GM15510 (cell line): ENCODE data around the gene XIRP1.

Experiments
- POLR2A ChIP-seq: IDR thresholded peaks from 3 replicates; pipeline ENCODE4 v1.6.1; 2011; ENCODE audit warnings: borderline replicate concordance; ENCODE audit not compliant: insufficient read length; ENCODE audit errors: extremely low read depth

Gene XIRP1

DNA sequence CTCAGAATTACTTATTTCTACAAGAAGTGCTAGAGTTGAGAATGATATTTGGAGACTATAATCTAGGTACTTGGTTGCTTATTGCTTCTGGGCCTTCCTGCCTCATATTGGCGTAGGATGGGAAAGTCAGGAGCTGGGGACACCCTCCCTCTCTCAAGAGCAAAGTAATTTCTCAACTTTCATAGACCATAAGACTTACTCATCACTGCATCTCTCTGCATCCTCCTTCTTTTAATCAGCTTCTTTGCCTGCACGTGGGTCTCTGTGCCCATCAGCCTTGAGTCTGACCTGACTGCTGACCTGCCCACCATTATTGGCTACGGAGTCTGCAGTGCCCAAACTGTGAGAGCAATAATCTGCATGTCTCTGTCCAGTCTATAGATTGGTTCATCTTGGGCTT is 27.3 kb upstream of the XIRP1 start:
- no peak for TF ChIP-seq POLR2A

DNA sequence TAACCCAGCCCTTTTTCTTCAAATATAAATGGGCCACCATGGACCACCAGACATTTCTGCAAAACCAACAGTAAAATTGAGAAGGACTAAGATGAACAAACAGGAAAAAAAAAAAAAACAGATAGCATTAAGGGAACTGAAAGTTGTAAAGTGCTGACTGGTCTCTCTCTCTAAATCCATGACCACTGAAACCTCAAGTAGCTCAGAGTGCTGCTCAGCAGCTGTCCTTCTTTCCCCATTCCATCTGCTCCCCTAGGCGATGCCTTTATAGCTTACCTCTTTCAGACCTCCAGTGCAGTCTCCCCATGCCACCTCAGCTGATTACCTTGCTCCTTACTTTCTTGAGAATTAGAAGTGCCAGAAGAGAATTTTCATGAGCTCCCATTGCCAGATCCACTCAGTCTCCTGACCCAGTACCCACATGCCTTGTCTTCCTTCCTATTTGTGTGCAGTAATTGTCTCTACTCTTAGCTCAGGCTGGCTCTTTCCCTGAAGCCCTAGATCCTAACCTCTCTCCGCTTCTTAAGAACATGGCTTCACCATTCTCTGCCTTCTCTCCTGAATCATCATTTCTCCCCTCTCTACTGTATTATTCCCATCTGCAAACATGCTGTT is 23.9 kb upstream of the XIRP1 start:
- TF ChIP-seq POLR2A: no peak

DNA sequence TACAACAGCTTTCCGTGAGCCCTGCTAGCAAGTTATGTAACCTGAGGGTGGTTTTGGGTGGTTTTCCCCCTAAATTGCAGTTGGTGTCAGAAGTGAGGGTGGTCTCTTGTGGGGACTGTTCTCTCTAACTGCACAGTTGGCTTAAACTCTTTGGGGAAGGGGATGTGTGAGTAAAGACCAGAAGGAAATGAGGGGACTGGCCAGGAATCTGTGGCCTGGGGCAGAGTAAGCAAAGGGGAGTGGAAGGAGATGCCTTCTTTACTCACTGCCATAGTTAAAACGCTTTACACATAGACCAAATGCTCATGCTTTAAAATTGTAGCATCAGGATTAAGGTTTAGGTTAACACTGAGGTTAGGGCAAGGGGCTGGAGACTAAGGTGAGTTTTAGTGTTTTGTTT is 21.2 kb upstream of the XIRP1 start:
- TF ChIP-seq POLR2A: no peak

DNA sequence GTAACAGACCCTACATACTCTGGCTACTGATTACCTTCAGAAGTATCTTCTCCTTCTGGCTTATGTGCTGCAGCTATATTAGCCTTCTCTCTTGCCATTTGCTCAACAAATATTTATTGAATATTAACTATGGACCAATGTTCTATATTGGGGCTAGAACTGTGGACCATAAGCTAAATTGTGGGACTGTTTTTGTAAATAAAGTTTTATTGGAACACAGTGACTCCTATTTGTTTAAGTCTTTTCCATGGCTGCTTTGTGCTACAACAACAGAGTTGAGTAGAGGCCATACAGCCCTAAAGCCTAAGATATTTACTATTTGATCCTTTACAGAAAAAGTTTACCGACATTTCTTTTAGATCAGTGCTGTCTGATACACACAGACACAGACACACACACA is 20.3 kb upstream of the XIRP1 start:
- TF ChIP-seq POLR2A: no peak

DNA sequence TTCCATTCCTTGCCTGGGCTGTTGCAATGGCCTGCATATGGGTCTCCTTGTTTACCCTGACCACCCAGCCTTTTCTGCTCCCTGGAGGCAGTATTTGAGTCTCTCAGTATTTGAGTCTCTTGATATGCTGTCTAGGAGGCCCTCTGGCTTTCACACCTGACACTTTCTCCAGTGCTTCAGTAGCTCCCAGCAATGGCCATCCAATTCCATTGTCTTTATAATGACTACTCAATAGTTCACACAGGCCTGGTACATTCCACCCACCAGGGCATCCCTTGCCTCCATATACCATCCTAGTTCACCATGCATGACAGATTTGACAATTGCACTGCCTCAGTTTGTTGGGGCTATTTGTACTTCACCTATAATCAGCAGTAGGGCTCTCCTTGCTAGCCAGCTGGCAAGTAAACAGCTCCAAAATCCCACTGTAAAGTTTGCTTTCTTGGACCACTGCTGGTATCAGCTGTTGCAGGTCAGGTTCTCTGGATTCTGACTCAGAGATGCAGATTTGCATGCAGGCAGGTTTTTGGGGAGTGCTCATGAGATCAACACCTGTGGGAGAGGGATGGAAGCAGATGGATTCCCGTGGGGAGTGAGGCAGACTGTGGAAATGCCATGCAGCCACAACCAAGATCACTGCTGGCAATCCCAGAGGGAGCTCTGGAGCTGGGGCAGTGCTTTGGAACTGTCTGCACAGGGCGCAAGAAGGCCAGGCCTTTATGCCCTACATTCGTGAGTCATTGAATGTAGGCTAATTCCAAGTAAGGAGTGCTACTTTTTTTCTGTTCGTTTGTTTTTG is 19.1 kb upstream of the XIRP1 start:
- no peak for TF ChIP-seq POLR2A

DNA sequence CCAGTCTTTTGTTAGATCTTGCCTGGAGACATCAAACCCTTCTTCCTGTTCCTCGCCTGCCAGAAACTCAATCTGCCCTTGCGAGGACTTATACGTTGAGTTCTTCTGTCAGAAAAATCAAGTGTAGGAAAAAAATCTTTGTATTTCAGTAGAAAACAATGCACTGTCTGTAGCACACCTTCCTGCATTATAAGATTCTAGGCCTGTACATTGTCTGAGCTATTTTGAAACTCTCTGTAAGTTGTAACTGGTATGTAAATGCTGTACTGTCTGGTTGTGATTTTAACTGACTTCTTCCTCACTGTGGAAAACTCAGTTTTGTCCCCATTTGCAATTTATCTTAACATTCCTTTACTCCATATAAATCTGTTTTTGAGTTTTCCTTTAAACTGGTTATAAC is 17.7 kb upstream of the XIRP1 start:
- TF ChIP-seq POLR2A: no peak

DNA sequence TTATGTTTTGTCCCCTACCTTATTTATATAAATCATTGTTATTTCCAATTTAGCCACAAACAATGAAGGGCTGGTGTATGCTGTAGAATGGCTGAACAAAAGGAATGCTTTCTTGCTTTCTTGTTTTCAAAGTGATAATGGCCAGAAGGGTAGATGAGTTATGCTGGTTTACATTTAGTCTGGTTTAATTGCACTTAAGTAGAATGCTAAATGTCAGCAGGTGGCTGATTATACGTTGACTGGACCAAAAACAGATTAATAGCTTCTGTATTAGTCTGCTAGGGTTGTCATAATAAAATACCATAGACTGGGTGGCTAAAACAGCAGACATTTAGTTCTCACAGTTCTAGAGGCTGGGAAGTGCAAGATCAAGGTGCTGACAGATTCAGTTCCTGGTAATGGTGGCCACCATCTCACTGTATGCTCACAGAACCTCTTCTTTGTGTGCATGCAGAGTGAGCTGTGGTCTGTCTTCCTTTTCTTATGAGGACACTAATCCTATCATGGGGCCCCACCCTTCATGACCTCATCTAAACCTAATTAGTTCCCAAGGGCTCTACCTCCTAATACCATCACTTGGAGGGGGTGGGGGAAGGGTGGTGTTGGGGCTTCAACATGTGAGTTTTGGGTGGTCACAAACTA is 17.1 kb upstream of the XIRP1 start:
- no peak for TF ChIP-seq POLR2A

DNA sequence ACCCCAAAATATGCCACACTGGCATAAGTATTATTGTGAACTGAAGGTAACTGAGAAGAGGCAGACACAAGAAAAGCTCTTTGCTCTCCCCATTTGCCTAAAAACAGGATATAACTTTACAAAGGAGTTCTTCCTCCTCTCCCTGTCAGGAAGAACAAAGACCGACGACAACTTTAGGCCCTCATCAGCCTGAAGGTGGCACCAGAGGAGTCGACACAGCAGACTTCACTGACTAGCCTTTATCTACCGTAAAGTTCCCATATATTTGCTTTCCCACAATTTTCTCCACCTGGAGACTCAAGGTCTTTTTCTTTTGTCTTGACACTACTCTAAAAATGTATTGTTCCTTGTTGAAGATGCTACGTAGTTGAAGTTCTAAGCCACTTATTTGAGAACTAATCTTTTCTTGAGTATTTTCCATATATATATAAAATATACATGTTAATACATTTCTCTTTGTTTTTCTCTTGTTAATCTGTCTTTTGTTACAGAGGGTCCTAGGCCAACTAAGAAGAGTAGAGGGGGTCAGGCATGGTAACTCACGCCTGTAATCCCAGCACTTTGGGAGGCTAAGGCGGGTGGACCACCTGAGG is 16.2 kb upstream of the XIRP1 start:
- no peak for TF ChIP-seq POLR2A

DNA sequence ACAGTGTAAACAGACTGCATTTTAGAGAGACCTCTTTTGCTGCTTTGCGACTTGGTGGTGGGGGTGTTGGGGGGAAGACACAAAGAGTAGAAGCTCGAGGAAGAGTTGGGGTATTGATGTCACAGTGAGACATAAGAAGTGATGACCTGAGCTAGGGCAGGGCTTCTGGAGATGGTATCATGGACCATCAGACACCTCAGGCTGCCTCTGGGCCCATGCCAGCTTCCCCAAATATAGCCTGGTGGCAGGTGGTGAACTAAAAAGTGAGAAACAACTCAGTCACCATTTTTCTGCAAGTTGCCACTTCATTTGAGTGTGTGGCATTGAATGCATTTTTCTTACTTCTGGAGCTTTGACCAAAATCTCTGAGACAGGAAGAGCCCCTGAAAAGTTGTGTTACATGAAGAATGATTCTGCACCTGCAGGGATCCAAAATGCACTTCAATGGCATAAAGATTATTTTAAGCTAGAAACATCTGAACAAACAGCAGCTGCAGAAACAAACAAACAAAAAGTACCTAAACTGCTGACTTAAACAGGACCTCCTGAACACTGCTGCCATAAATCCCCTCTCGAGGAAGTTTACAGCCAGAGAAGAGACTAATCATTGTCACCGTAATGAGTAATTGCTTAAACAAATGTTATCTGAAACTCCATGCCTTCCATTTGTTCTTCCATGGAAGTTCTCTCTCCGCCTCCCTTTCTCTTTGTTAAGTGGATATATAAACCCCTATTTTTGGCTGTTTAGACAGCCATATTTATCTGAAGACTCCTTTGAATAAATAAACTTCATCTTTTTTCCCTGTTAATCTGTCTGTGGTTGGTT is 15.2 kb upstream of the XIRP1 start:
- TF ChIP-seq POLR2A: no peak

DNA sequence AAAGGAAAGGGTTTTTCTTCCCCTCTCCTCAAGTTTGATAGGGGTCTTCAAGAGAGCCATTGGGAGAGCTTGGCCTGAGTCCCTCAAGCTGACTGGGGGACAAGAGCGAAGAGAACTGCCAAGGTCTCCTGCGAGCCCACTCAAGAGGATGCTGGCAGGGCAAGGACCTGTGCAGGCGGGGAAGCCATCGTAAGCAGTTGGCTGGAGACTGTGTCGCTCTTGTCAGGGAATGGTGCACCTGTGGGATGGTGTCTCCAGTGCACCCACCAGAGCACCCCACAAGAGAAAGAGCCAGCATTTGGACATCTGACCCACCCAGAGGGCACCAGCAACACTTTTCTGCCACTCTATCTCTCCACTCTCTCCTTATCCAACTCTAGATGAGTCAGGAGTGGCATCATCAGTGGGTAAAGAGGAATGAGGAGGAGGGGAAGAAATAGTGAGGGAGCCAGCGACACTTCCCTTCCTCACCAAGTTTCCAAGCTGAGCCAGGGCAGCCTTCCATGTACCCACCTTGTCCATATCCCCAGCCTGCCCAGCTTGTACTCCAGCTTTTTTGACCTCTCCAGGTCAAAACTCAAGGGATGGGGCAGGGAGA is 13.6 kb upstream of the XIRP1 start:
- no peak for TF ChIP-seq POLR2A

DNA sequence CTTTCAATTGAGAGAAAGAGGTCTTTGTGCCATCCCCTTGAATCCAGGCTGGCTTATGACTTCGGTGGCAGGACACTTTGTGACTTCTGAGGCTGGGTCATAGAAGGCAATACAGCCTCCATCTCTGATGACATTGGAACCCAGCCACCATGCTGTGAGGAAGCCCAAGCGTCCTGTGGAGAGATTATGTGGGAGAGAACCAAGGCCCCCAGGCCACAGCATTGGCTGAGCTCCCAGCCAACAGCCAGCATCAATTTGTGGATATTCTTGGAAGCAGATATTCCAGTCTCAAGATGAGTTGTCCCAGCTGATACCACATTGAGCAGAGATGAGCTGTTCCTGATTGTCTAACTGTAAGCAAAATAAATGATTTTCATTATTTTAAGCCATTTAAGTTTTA is 12.7 kb upstream of the XIRP1 start:
- TF ChIP-seq POLR2A: no peak

DNA sequence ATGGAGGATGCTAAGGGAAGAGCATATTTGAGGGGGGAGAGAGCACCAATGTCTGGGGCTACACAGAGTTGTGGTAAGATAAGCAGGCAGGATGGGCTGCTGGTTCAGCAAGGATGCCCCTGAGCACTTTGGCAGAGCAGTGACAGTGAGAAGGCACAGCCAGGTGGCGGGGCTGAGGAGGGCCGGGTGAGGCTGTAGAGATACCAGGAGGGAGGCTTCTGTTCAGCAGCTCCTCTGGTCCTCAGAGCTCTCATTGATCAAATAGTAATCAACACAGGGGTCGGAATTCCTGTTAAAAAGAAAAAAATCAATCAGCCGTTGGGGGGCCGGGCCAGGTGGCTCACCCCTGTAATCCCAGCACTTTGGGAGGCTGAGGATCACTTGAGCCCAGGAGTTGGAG is 11.5 kb upstream of the XIRP1 start:
- no peak for TF ChIP-seq POLR2A

DNA sequence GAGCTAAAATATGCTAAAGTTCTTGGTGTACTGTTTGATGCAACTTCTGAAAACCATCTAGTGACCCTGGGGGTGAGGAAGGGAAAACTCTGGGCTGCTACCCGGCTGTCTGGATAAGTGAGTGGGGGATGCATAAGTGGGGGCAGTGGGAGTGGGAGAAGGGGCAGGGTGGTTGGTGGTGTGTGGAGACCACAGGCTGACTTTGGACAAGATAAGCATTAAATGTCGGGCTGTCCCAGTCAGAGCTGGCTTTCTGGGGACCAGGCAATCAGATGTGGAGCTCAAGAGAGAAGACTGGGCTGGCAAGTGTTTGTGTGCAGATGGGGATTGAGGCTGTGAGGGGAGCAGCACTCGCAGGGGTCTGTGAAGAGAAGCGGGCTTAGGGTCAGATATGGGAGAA is 11.0 kb upstream of the XIRP1 start:
- TF ChIP-seq POLR2A: no peak

DNA sequence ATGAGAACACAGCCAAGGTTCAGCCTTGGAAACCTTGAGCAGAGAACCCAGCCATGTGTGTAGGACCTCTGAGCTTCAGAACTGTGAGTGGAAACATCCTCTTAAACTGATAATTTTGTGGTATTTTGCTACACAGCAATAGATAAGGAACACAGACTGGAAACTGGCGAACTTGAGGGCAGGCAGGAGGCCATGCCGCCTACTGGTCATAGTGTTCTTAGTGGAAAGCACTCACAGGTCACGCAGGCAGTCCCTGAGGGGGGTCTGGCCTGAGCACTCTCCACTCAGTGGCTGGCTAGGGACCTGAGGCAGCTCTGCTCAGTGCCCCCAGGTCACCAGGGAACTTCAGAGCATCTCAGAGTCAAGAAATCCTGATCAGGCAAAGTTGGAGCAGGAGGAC is 9.7 kb upstream of the XIRP1 start:
- TF ChIP-seq POLR2A: no peak

DNA sequence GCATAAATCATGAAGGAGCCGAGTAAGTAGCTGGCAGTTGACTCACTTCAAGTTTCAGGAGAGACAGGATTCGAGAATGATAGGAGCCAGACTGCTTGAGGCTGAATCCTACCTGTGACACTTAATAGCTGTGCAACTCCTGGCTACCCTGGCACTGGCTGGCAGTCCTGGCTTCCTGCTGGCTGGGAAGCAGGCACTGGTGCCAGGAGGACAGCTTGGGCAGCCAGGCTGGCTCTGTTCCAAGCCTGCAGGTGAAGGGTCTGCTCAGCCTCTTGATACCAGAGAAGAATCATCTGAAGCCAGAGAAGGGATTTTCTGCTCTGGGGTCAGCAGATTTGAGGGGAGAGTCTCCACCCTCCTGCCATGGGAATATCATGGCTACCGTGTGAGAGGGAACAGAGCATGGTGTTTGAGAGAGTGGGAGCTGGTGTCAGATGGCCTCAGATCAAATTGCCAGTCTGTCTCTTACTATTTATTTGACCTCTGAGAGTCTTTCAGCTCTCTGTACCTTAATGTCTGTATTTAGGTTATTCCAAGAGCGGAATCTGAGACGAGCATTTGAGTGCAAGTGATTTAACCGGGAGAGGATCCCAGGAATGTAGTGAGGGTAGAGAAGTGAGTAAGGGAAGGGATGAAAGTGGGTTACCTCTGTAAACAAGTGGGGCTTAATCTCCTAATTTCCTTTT is 4.4 kb upstream of the XIRP1 start:
- no peak for TF ChIP-seq POLR2A

DNA sequence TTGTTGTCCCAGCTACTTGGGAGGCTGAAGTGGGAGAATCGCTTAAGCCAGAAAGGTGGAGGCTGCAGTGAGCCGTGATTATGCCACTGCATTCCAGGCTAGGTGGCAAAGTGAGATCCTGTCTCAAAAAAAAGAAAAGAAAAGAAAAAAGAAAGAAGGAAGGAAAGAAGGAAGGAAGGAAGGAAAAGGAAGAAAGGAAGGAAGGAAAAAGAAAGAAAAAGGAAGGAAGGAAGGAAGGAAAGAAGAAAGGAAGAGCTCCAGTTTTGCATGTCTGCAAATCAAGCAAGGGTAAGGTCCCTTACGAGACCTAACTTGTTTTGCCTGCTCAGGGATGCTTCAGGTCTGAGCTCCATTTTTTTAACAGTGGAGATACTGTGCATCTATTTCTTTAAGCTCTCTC is 3.6 kb upstream of the XIRP1 start:
- TF ChIP-seq POLR2A: no peak
